HepG2 (cell line): ENCODE results near the gene SUSD6. TPM values are rescaled to one million over a fixed set of nuclear protein-coding genes. Genes with fewer than 3 reads are reported as not detected.

Experiments used
- CCDC6 ChIP-seq: sonication (generic); formaldehyde crosslinking; IDR thresholded peaks from 2 replicates; pipeline ENCODE4 v1.8.1; 2022; ENCODE audit warnings: mild to moderate bottlenecking, missing genetic modification reagents, moderate library complexity
- EZH2 ChIP-seq: conservative IDR thresholded peaks from 2 replicates; pipeline ENCODE4 v1.6.1; 2012; ENCODE audit warnings: mild to moderate bottlenecking, low read depth, low read length, moderate library complexity
- FOSL2 ChIP-seq: sonication (generic); formaldehyde crosslinking; IDR thresholded peaks from 2 replicates; pipeline ENCODE4 v1.4.0; 2020; ENCODE audit warnings: missing genetic modification reagents
- GPBP1L1 ChIP-seq: sonication (generic); formaldehyde crosslinking; IDR thresholded peaks from 2 replicates; pipeline ENCODE4 v1.5.0; 2020; ENCODE audit warnings: mild to moderate bottlenecking, missing genetic modification reagents
- HDAC1 ChIP-seq: sonication (generic); formaldehyde crosslinking; IDR thresholded peaks from 2 replicates; pipeline ENCODE4 v1.5.1; 2020; ENCODE audit warnings: mild to moderate bottlenecking, missing genetic modification reagents
- MTF2 ChIP-seq: sonication (generic); formaldehyde crosslinking; IDR thresholded peaks from 2 replicates; pipeline ENCODE4 v1.5.0; 2020; ENCODE audit warnings: missing genetic modification reagents, borderline replicate concordance
- MYPOP ChIP-seq: sonication (generic); formaldehyde crosslinking; IDR thresholded peaks from 2 replicates; pipeline ENCODE4 v1.8.1; 2023; ENCODE audit warnings: mild to moderate bottlenecking, moderate library complexity, missing genetic modification reagents
- POLR2G ChIP-seq: fragments of 200-400 bp; formaldehyde crosslinking; IDR thresholded peaks from 2 replicates; pipeline ENCODE4 v1.6.1; 2018; ENCODE audit warnings: mild to moderate bottlenecking, low read depth, low read length, moderate library complexity
- RNF2 ChIP-seq: fragments of 450-650 bp; conservative IDR thresholded peaks from 2 replicates; pipeline ENCODE4 v1.6.1; 2016; ENCODE audit warnings: low read depth
- SAP130 ChIP-seq: IDR thresholded peaks from 2 replicates; pipeline ENCODE4 v1.6.1; 2016; ENCODE audit warnings: low read depth
- SMC3 ChIP-seq: IDR thresholded peaks from 2 replicates; pipeline ENCODE4 v1.6.1; 2011; ENCODE audit warnings: low read length, improper control_type of control experiment
- STAG1 ChIP-seq: sonication (generic); formaldehyde crosslinking; IDR thresholded peaks from 2 replicates; pipeline ENCODE4 v1.4.0; 2020; ENCODE audit warnings: missing genetic modification reagents
- SUZ12 ChIP-seq: fragments of 150-350 bp; IDR thresholded peaks from 2 replicates; pipeline ENCODE4 v1.6.1; 2014; ENCODE audit warnings: low read depth, low read length
- TBX2 ChIP-seq: sonication (generic); formaldehyde crosslinking; IDR thresholded peaks from 2 replicates; pipeline ENCODE4 v1.5.0; 2020; ENCODE audit warnings: missing genetic modification reagents, mild to moderate bottlenecking, borderline replicate concordance
- XRCC5 ChIP-seq: fragments of 200-400 bp; formaldehyde crosslinking; optimal IDR thresholded peaks from 2 replicates; pipeline ENCODE3; 2017; ENCODE audit warnings: mild to moderate bottlenecking, low read length
- ZFP36L2 ChIP-seq: sonication (generic); formaldehyde crosslinking; IDR thresholded peaks from 2 replicates; pipeline ENCODE4 v1.4.0; 2020; ENCODE audit warnings: missing genetic modification reagents
- ZKSCAN8 ChIP-seq: IDR thresholded peaks from 2 replicates; pipeline ENCODE4 v1.6.1; 2016; ENCODE audit warnings: borderline replicate concordance, missing genetic modification reagents, missing compliant biosample characterization
- ZNF329 ChIP-seq: sonication (generic); formaldehyde crosslinking; IDR thresholded peaks from 2 replicates; pipeline ENCODE4 v1.9.0; 2021; ENCODE audit warnings: low read depth, mild to moderate bottlenecking, missing genetic modification reagents
- ZNF484 ChIP-seq: sonication (generic); formaldehyde crosslinking; IDR thresholded peaks from 2 replicates; pipeline ENCODE4 v1.5.1; 2020; ENCODE audit warnings: mild to moderate bottlenecking, low read depth, missing genetic modification reagents, borderline replicate concordance
- ZNF501 ChIP-seq: sonication (generic); formaldehyde crosslinking; IDR thresholded peaks from 2 replicates; pipeline ENCODE4 v1.5.1; 2020; ENCODE audit warnings: mild to moderate bottlenecking, moderate library complexity, missing genetic modification reagents
- ZNF597 ChIP-seq: sonication (generic); formaldehyde crosslinking; IDR thresholded peaks from 2 replicates; pipeline ENCODE4 v1.5.0; 2020; ENCODE audit warnings: missing genetic modification reagents
- polyA plus RNA-seq, 8 experiments: library from polyadenylated mRNA; depleted of rRNA in 3 of 8; stranded (reverse) in 7 of 8; unstranded in 1 of 8; fragments of >200 nt; fragmentation: Illumina TruSeq in 4 of 8; extraction: Trizol in 4 of 8; gene quantifications; 2 replicates each; pipeline versions ENCODE4 v1.2.1 to v1.2.3, GENCODE V29; 2011 to 2016; ENCODE audit warnings: low read depth in 4 of 8, missing spikeins in 1 of 8, mixed read lengths in 1 of 8; ENCODE audit not compliant: insufficient read depth in 1 of 8
- total RNA-seq, 5 experiments: library from RNA; depleted of rRNA; stranded (reverse); fragments of >200 nt; fragmentation: Illumina TruSeq; extraction: Trizol; gene quantifications; 2 replicates each; pipeline ENCODE4 v1.2.3, GENCODE V29; 2016; ENCODE audit warnings: low read depth in 1 of 5
- TF ChIP-seq, protein P1 (sequence below): sonication (generic); formaldehyde crosslinking; IDR thresholded peaks from 2 replicates; pipeline ENCODE4 v1.8.1; 2023; ENCODE audit warnings: mild to moderate bottlenecking, missing genetic modification reagents
- TF ChIP-seq, protein P2 (sequence below): sonication (generic); formaldehyde crosslinking; IDR thresholded peaks from 2 replicates; pipeline ENCODE4 v1.5.0; 2020; ENCODE audit warnings: mild to moderate bottlenecking, missing genetic modification reagents, moderate library complexity

SUSD6 gene
- total and polyA plus RNA-seq, 2 of the 13 experiments (the other 11 are each of a cell fraction or from before 2014, with no cell fraction given): 7.2 to 7.4 TPM

- no peak for TF ChIP-seq ZNF597 (CRISPR knock-in tag)
- TF ChIP-seq SUZ12: no peak
- TF ChIP-seq STAG1 (CRISPR knock-in tag): peak; percentile 62
- TF ChIP-seq SAP130: no peak
- no peak for TF ChIP-seq CCDC6
- TF ChIP-seq SMC3: peak; percentile 62
- no peak for TF ChIP-seq POLR2G
- TF ChIP-seq TBX2 (CRISPR knock-in tag): no peak
- TF ChIP-seq MYPOP (CRISPR knock-in tag): 0 out of 2 replicates have a peak, but pooled peaks have one; percentile 54
- 0 out of 2 replicates have a peak, but pooled peaks have one; percentile 33 for TF ChIP-seq RNF2
- TF ChIP-seq ZNF329: no peak
- no peak for TF ChIP-seq ZNF501 (CRISPR knock-in tag)
- no peak for TF ChIP-seq ZKSCAN8 (CRISPR knock-in tag)
- TF ChIP-seq XRCC5: peak; percentile 48
- no peak for TF ChIP-seq ZFP36L2 (CRISPR knock-in tag)
- TF ChIP-seq HDAC1: 0 out of 2 replicates have a peak, but pooled peaks have one; percentile 21
- no peak for TF ChIP-seq GPBP1L1 (CRISPR knock-in tag)
- TF ChIP-seq MTF2 (CRISPR knock-in tag): 0 out of 2 replicates have a peak, but pooled peaks have one; percentile 29
- TF ChIP-seq, protein P1, sequence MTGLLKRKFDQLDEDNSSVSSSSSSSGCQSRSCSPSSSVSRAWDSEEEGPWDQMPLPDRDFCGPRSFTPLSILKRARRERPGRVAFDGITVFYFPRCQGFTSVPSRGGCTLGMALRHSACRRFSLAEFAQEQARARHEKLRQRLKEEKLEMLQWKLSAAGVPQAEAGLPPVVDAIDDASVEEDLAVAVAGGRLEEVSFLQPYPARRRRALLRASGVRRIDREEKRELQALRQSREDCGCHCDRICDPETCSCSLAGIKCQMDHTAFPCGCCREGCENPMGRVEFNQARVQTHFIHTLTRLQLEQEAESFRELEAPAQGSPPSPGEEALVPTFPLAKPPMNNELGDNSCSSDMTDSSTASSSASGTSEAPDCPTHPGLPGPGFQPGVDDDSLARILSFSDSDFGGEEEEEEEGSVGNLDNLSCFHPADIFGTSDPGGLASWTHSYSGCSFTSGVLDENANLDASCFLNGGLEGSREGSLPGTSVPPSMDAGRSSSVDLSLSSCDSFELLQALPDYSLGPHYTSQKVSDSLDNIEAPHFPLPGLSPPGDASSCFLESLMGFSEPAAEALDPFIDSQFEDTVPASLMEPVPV: no peak
- peak; percentile 47; the same call in 1 of the 2 replicates for TF ChIP-seq EZH2
- no peak for TF ChIP-seq ZNF484
- TF ChIP-seq FOSL2 (CRISPR knock-in tag): no peak
- TF ChIP-seq, protein P2, sequence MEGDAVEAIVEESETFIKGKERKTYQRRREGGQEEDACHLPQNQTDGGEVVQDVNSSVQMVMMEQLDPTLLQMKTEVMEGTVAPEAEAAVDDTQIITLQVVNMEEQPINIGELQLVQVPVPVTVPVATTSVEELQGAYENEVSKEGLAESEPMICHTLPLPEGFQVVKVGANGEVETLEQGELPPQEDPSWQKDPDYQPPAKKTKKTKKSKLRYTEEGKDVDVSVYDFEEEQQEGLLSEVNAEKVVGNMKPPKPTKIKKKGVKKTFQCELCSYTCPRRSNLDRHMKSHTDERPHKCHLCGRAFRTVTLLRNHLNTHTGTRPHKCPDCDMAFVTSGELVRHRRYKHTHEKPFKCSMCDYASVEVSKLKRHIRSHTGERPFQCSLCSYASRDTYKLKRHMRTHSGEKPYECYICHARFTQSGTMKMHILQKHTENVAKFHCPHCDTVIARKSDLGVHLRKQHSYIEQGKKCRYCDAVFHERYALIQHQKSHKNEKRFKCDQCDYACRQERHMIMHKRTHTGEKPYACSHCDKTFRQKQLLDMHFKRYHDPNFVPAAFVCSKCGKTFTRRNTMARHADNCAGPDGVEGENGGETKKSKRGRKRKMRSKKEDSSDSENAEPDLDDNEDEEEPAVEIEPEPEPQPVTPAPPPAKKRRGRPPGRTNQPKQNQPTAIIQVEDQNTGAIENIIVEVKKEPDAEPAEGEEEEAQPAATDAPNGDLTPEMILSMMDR: peak; percentile 85
These were observed 37.0 kb upstream of the SUSD6 start, which contains the start of gene CCDC177 (continued) for GRCh38 chr14:69574263-69574953.
